ENCODE measurements around the gene IVL. TPM values are rescaled to one million over a fixed set of nuclear protein-coding genes. Genes with fewer than 3 reads are reported as not detected.

Gene IVL
- 0.14 TPM in 1 of 2 replicates, not detected in the other for total RNA-seq

GRCh38 chr1:152907686-152908601, at the start of gene IVL:
Gene IVL (plus strand): TSS chr1:152908546. CDS start chr1:152909798, 1,252 bp downstream.

GRCh38 chr1:152859696-152860095, 48.6 kb upstream of the IVL start, which contains the start of gene LCE7A:
Gene LCE7A (plus strand): TSS chr1:152859996. CDS start chr1:152860698, 702 bp downstream.

GRCh38 chr1:152878042-152878441, 30.3 kb upstream of the IVL start, which contains the start of gene SMCP:
Gene SMCP (plus strand): TSS chr1:152878322. CDS start chr1:152884423, 6,101 bp downstream.

GRCh38 chr1:152946651-152947256, 38.4 kb downstream of the IVL start, which contains the start of gene SPRR5:
Gene SPRR5 (plus strand): TSS chr1:152947206. CDS start chr1:152948555, 1,349 bp downstream.

Other genes starting within 250 kb of the IVL start
- gene LCE2D, start 245.2 kb upstream of the IVL start, total RNA-seq = not detected in 2 replicates
- gene LCE2C, start 233.3 kb upstream of the IVL start, total RNA-seq = not detected in 2 replicates
- not detected in 2 replicates for gene LCE2B, start 222.4 kb upstream of the IVL start, total RNA-seq
- gene LCE2A, start 210.2 kb upstream of the IVL start, total RNA-seq = 0.57 TPM in 1 of 2 replicates, not detected in the other
- gene LCE4A, start 200.4 kb upstream of the IVL start, total RNA-seq = not detected in 2 replicates
- not detected in 2 replicates for gene KPRP, start 150.5 kb upstream of the IVL start, total RNA-seq
- gene LCE1F, start 133.4 kb upstream of the IVL start, total RNA-seq = not detected in 2 replicates
- not detected in 2 replicates for gene LCE1E, start 122.3 kb upstream of the IVL start, total RNA-seq
- not detected in 2 replicates for gene LCE1D, start 111.8 kb upstream of the IVL start, total RNA-seq
- not detected in 2 replicates for gene LCE1C, start 101.9 kb upstream of the IVL start, total RNA-seq
- gene LCE1B, start 96.6 kb upstream of the IVL start, total RNA-seq = not detected in 2 replicates
- not detected in 2 replicates for gene LCE1A, start 81.1 kb upstream of the IVL start, total RNA-seq
- not detected in 2 replicates for gene LCE6A, start 65.7 kb upstream of the IVL start, total RNA-seq
- not detected in 2 replicates for gene LCE7A, start 48.5 kb upstream of the IVL start, total RNA-seq
- not detected in 2 replicates for gene SMCP, start 30.2 kb upstream of the IVL start, total RNA-seq
- not detected in 2 replicates for gene SPRR5, start 38.7 kb downstream of the IVL start, total RNA-seq
- gene SPRR4, start 62.1 kb downstream of the IVL start, total RNA-seq = not detected in 2 replicates
- not detected in 2 replicates for gene SPRR1A, start 75.5 kb downstream of the IVL start, total RNA-seq
- gene SPRR3, start 93.2 kb downstream of the IVL start, total RNA-seq = not detected in 2 replicates
- not detected in 2 replicates for gene SPRR1B, start 122.7 kb downstream of the IVL start, total RNA-seq
- not detected in 2 replicates for gene SPRR2D, start 132.6 kb downstream of the IVL start, total RNA-seq
- gene SPRR2A, start 149.0 kb downstream of the IVL start, total RNA-seq = not detected in 2 replicates
- not detected in 2 replicates for gene SPRR2B, start 163.1 kb downstream of the IVL start, total RNA-seq
- gene SPRR2E, start 186.0 kb downstream of the IVL start, total RNA-seq = not detected in 2 replicates
- not detected in 2 replicates for gene SPRR2F, start 205.0 kb downstream of the IVL start, total RNA-seq
- gene SPRR2G, start 242.3 kb downstream of the IVL start, total RNA-seq = not detected in 2 replicates

Data from placental pericyte (primary cell).